Ishikawa (cell line): ENCODE results near the gene TENM3.

Source experiments
- CEBPB ChIP-seq: IDR thresholded peaks from 2 replicates; pipeline ENCODE4 v1.6.1; 2012
- CREB1 ChIP-seq: IDR thresholded peaks from 2 replicates; pipeline ENCODE4 v1.6.1; 2012; ENCODE audit warnings: low read depth
- EP300 ChIP-seq: IDR thresholded peaks from 2 replicates; pipeline ENCODE4 v1.6.1; 2012; ENCODE audit warnings: borderline replicate concordance
- FOXM1 ChIP-seq: IDR thresholded peaks from 2 replicates; pipeline ENCODE4 v1.6.1; 2012; ENCODE audit warnings: low read depth, borderline replicate concordance
- MAX ChIP-seq: IDR thresholded peaks from 2 replicates; pipeline ENCODE4 v1.6.1; 2012
- NFIC ChIP-seq: IDR thresholded peaks from 2 replicates; pipeline ENCODE4 v1.6.1; 2012
- RAD21 ChIP-seq: IDR thresholded peaks from 2 replicates; pipeline ENCODE4 v1.6.1; 2012; ENCODE audit warnings: low read depth
- TAF1 ChIP-seq: IDR thresholded peaks from 2 replicates; pipeline ENCODE4 v1.6.1; 2012; ENCODE audit warnings: low read depth, mild to moderate bottlenecking
- TCF12 ChIP-seq: IDR thresholded peaks from 2 replicates; pipeline ENCODE4 v1.6.1; 2012; ENCODE audit warnings: low read depth
- YY1 ChIP-seq: IDR thresholded peaks from 2 replicates; pipeline ENCODE4 v1.6.1; 2012; ENCODE audit warnings: low read depth
- ZBTB7A ChIP-seq: IDR thresholded peaks from 2 replicates; pipeline ENCODE4 v1.6.1; 2012; ENCODE audit warnings: low read depth
- TF ChIP-seq, protein P1 (sequence below): IDR thresholded peaks from 2 replicates; pipeline ENCODE4 v1.6.1; 2012; ENCODE audit warnings: low read depth, mild to moderate bottlenecking

DNA sequence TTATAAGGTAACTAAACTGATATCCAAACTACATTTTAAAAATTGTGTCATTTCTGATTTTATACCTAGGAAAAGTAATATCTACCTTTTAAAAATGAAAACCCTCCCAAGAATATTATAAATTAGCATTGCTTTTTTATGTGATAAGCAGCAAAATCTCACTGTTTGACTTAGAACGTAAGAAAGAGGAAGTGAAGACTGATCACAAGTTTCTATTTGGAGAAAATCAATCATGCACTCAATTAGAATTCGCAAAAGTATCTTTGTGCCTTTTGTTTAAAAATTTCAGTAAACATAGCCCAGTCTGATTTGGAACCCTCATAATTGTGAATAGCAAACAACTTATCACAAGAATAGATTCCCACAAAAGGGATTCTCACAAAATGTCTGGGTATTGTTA is 142.7 kb downstream of the TENM3 start:
- TF ChIP-seq CREB1, result no peak
- TF ChIP-seq ZBTB7A, result no peak
- no peak for TF ChIP-seq YY1
- no peak for TF ChIP-seq TCF12
- TF ChIP-seq NFIC, result no peak
- no peak for TF ChIP-seq EP300
- TF ChIP-seq TAF1, result no peak
- no peak for TF ChIP-seq MAX
- no peak for TF ChIP-seq FOXM1
- TF ChIP-seq CEBPB, result no peak
- no peak for TF ChIP-seq RAD21
- TF ChIP-seq, protein P1, sequence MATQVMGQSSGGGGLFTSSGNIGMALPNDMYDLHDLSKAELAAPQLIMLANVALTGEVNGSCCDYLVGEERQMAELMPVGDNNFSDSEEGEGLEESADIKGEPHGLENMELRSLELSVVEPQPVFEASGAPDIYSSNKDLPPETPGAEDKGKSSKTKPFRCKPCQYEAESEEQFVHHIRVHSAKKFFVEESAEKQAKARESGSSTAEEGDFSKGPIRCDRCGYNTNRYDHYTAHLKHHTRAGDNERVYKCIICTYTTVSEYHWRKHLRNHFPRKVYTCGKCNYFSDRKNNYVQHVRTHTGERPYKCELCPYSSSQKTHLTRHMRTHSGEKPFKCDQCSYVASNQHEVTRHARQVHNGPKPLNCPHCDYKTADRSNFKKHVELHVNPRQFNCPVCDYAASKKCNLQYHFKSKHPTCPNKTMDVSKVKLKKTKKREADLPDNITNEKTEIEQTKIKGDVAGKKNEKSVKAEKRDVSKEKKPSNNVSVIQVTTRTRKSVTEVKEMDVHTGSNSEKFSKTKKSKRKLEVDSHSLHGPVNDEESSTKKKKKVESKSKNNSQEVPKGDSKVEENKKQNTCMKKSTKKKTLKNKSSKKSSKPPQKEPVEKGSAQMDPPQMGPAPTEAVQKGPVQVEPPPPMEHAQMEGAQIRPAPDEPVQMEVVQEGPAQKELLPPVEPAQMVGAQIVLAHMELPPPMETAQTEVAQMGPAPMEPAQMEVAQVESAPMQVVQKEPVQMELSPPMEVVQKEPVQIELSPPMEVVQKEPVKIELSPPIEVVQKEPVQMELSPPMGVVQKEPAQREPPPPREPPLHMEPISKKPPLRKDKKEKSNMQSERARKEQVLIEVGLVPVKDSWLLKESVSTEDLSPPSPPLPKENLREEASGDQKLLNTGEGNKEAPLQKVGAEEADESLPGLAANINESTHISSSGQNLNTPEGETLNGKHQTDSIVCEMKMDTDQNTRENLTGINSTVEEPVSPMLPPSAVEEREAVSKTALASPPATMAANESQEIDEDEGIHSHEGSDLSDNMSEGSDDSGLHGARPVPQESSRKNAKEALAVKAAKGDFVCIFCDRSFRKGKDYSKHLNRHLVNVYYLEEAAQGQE, result no peak
